ENCODE measurements around the gene CPEB4.

The CPEB4 gene

DNA sequence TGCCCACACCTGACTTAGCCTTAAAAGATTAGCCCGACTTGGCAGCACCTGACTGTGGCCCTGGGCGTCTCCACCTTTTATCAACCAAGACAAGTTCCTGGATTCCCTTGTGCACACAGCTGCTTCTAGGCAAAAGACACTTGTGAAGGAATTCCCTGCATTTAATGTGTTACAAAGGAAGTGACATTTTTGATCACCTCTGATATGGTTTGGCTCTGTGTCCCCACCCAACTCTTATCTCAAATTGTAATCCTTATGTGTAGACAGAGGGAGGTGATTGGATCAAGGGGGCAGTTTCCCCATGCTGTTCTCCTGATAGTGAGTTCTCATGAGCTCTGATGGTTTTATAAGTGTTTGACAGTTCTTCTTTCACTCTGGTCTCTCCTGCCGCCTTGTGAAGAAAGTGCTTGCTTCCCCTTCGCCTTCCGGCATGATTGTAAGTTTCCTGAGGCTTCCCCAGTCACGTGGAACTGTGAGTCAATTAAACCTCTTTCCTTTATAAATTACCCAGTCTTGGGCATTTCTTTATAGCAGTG is 2.6 kb upstream of the CPEB4 start:
- no peak for DNase-seq (ENCODE audit: low read depth)

DNA sequence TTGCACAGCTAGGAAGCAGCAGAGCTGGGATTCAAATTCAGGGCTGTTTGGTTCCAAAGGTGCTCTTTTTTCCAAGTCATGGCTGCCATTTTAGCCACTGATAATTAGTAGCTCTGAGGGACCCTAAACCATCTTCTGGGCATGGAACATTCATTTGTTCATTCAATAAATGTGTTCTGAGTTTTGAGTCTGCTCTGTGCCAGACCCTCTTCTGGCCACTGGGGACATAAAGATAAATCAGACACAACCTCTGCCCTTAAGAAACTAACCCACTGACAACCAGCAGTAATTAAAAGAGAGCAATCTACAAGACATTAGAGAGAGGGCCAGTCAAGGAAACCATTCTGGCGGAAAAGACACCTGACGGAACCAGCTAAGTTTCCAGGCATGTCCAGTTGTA is 2.0 kb upstream of the CPEB4 start:
- DNase-seq (ENCODE audit: low read depth): no peak

DNA sequence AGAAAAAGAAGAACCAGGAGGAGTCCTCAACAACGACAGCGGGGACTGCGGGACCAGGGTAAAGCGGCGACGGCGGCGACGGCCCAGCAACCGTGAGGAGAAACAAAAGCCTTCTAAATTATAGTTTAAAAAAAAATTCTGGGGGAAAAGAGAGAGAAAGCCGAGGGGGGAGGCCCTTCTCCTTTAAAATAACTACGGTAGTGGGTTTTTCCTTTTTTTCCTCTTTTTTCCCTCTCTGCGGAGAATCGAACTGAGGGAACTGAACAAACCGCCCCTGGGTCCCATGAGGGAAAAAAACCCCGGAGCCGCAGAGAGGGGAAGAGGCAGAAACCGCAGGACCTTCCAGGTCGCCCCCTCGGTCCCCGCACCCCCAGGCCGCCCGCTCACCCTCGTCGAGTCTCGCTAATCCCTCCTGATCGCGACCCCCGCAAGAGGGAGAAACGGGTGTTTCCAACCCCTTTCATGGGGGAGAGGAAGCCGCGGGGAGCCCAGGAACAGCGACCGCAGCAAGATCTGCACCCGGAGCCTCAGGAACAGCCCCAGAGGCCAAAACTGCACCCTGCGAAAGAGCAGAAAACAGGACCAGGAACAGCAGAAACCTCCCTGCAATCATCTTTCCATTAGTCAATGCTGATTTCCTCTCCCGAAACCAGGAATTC is 453 bp downstream of the CPEB4 start:
- peak; percentile 58 for DNase-seq (ENCODE audit: low read depth)

DNA sequence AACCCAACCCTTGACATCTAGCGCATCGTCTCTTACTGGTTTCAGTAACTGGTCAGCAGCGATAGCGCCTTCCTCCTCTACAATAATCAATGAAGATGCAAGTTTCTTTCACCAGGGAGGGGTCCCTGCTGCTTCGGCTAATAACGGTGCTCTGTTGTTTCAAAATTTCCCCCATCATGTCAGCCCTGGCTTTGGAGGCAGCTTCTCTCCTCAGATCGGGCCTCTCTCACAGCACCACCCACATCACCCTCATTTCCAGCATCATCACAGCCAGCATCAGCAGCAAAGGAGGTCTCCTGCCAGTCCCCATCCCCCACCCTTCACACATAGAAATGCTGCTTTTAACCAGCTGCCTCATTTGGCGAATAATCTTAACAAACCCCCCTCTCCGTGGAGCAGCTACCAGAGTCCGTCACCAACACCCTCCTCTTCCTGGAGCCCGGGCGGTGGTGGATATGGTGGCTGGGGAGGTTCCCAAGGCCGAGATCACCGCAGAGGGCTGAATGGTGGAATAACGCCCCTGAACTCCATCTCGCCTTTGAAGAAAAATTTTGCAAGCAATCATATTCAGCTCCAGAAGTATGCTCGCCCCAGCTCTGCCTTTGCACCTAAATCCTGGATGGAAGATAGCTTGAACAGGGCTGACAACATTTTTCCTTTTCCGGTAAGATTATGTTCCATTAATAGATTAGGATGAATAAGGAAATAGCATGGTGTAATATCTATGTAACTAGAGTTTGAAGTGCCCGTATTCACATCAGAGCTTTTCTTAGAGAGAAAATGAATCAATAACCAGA is 2.2 kb downstream of the CPEB4 start:
- DNase-seq (ENCODE audit: low read depth): peak; percentile 46

DNA sequence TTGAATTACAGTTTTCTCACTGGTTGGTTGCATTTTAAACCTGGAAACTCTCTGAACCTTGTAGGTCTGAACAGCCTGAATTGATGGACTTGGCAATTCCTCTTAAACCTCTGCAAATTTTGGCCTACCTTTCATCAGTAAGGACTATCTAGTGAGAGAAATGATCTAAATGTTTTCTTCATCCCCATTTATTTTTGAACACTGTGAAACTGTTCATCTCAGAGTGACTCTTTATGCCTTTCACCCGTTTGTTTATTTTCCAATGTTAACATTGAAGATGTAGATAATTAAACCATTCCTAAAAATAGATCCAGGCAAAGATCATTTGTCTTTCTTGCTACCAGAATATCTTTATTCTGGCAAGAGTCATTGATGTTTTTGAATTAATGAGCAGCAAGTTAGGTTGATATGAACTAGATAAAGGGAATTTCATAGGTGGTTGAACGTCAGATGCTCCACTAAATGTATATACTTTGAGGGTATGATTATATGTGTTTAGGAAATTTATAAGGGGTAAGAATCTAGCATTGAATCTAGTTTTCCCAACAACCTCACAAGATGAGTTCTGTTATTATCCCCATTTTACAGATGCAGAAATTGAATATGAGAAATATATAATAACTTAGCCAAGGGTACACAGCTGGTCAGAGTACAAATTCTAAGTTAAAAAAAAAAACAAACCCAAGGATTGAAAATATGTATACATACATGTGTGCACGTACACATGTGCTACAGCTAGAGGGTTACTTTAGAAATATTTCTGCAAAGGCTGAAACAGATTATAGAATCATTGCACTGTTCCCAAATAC is 3.4 kb downstream of the CPEB4 start:
- peak; percentile 10 for DNase-seq (ENCODE audit: low read depth)

DNA sequence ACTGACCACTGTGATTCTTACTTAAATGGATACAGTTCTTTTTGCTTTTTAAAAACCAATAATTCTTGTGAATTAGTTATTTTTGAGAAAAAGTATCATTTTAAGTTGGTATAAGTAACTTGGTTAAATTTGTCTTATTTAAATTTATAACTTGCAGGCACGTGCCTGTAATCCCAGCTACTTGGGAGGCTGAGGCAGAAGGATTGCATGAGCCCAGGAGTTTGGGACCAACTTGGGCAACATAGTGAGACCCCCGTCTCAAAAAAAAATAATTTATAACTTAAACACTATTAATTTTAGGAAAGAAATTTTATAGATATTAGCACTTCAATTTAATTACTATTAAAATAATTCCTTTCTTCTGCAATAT is 5.0 kb downstream of the CPEB4 start:
- no peak for DNase-seq (ENCODE audit: low read depth)

DNA sequence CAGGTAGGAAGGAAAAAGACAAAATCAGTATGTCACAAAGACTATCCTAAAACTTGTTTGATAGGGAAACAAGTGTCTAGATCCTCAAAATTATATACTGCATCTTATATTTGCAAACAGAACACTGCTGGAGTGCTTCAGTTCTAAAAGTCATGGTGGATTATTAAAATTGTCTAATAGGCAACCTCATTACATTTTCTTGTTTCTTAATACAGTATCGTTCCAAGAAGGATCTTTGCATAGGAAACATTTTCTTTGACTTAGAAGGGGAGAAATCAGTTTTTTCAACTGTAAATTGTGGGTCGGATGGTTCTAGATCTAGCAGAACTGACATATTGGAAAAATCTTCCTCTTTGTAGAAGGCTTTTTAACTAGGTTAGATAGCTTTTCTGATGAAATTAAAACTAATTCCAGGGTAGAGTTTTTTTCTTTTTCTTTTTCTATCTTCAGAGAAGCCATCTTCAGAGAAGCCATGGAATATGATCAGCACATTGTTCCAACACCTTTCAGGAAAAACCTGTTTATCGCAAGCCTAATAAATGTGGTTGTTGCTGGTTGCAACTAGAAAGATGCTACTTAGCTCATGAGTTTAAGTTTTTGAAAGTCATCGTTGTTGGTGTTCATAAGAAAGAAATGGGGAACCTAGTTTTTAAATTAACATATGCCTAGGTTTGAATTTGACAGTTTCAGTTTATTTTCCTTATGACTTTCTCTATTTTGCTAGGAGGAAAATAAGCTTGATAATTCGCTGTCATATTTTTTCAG is 7.4 kb downstream of the CPEB4 start:
- DNase-seq (ENCODE audit: low read depth): no peak

DNA sequence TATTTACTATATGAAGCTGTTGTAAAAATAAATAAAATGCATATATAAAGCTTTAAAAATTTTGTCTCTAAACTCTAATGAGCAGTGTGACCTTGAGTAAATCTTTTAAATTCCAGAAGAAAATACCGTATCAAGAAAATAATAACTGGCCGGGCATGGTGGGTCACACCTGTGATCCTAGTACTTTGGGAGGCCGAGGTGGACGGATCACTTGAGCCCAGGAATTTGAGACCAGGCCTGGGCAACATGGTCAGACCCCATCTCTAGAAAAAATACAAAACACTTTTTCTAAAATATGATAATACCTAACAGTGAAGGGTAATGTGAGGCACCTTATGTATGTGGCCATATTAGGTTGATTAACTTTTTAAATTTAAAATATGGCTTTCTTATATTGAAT is 8.5 kb downstream of the CPEB4 start:
- no peak for DNase-seq (ENCODE audit: low read depth)

DNA sequence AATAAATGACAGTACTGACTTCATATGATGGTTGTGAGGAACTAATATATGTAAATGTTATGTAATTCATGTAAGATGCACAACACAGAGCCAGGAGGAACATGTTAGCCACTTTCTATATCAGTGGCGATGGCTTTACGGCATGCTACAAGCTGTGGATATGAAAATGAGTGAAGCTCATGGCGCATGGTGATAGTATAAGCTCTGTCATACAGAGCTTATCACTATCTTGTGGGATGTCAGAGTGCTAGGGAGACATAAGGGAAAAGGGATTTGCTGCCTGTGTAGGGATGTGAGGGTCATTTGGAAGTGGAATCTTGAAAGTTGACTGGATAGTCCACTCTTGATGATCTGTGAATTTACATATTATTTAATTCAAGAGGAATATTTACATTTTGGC is 13.6 kb downstream of the CPEB4 start:
- no peak for DNase-seq (ENCODE audit: low read depth)

DNA sequence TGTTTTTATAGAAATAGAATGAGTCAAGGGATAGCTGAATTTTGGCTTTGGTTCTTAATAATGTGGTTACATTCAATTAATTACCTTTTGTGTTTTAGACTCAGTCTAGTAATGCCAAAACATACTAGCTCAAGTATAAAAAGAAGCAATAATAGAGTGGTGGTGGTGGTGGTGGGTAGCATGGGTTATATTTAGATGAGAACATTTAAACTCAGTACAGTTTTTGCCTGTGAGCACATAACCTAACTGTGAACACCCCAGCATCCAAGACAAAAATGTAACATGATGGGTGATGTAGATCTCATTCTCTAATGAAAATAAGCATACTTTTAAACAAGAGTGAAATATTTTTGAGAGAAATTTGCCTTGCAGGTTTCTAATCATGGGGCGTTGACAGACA is 14.2 kb downstream of the CPEB4 start:
- no peak for DNase-seq (ENCODE audit: low read depth)

DNA sequence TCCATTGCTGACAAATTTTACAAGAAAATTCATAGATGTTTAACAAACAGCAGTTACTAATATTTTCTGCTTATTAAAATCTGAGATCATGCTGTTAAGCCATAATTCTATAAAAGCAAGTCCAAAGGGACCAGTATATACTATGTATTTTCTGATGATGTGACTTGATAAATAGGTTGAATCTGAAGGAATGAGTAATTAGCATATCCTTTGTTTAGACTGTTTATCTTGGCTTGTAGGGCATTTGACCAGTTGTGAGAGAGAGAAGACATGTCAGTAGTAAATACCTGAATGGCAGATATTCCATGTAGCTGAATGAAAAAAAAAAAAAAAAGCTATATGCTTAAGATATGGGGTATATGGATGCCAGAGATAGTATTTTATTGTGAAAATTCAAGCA is 14.6 kb downstream of the CPEB4 start:
- DNase-seq (ENCODE audit: low read depth): no peak

DNA sequence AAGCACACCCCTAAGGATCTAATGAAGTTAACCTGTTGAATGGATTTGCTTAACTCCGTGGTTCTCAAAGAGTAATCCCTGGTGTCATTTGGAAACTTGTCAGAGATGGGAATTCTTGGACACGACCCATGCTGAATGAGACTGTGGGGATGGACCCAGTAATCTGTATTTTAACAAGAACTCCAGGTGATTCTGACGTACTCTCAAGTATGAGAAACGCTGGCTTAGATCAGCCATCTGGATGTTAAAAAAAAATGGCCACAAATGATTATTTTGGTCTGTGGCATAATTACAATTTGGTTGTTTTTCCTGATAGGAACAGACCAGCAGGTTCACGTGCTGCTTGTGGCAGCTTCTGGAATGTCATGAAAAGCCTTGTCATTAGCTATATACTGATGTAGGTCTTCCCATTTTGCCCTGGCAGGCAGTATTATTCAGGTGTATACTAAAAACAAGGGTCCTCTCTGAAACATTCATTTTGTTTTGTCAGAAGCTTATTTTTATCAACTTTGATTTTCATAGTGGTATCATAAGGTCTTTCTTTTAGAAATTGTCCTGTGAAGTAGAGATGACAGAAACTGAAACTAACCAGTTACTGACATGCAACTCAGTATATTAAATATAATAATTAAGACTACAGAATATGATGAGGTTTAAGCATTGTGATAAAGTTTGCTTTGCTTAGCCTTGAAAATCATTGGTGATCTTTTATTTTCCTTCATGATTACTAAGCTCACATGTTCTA is 15.4 kb downstream of the CPEB4 start:
- no peak for DNase-seq (ENCODE audit: low read depth)

DNA sequence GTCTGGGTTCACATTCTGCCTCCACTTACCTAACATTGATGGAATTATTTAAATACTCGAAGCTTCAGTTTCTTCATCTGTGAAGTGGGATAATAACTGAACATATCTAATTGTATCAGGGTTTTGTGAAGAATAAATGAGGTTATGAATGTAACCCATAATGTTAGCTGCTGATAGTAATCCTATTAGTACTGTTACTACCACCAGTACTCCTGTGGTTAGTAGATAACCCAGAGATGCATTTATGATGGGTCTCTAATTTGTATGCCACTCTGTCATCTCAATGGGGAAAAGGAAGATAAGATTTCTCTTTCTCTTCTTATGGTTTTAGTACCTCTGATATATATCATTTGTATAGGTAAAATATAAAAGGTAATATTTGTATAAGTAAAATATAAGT is 16.0 kb downstream of the CPEB4 start:
- no peak for DNase-seq (ENCODE audit: low read depth)

DNA sequence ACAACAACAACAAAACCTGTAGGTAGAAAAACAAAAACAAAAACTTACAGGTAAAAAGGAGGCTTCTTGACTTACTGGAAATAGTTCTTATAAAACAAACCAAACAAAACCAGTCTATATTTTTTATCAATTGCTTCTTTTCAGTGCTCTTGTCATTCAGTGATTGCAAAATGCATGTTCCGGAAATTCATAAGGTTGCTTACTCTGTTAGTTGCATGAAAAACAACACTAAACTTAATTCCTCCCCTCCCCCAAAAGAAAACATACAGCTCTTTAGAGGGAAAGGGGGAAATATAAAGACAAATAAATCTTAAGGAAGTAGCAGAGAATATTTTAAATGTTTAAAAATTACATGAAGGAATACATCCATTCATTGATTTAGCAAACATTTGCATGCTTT is 19.1 kb downstream of the CPEB4 start:
- no peak for DNase-seq (ENCODE audit: low read depth)

DNA sequence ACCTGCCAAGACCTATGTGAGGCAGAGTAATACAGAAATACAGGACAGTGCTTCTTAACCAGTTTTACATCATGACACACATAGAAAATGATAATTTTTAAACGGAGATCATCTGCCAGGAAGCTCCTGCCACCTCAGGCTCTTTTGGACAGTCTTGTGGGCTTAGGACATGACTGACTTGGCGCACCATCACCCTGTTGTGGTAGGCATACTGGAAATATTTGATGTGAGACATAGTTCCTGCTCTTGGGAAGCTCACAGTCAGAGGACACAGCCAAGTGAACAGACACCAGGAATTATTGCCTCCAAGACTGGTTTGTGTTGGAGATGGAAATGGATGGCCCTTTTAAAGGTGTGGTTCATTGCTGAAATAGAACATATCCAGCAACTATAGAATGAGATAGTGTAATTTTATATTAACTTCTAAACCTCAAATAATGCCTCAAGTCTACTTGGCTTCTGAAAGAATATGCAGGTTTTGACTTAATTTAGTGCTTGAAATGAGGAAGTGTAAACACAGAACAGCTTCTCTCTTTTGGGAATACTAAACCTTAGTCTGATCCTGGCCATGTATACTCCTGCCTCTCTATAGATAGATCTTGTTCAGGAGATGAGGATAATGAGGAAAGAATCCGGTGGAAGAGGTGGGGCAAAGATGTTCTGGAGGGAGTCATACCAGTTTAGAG is 19.7 kb downstream of the CPEB4 start:
- peak; percentile 72 for DNase-seq (ENCODE audit: low read depth)

DNA sequence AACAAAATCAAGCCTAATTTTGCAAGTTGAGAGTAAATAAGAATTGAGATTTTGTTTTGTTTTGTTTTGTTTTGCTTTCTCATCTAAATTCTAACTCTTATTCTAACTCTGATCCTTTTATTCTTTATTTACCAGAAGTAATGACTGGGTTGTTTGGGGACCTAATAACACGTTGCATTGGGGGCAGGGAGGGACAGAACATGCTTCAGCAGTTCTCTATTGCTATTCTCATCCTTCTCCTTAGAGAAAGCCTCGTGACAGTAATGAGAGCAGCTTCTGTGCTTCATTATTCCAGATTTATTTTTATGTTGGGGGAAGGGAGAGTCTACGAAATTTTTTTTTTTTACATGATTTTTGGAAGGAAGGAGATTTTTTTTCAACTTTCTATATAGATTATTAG is 21.1 kb downstream of the CPEB4 start:
- DNase-seq (ENCODE audit: low read depth): no peak

DNA sequence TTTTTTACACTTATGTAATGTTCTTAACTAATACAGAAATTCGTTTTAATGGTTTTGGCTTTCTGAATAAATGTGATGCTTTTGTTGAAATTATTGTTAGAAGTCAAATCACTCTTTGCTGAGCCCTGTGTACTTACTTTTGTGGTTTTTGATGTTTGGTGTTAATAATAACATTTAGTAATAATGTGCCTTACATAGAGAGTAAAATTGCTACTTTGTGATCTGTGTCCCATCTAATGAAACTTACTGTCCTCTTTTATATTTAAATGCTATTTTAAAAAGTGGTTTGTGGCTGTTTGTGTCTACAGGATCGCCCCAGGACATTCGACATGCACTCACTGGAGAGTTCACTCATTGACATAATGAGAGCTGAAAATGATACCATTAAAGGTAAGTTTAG is 22.1 kb downstream of the CPEB4 start:
- no peak for DNase-seq (ENCODE audit: low read depth)

DNA sequence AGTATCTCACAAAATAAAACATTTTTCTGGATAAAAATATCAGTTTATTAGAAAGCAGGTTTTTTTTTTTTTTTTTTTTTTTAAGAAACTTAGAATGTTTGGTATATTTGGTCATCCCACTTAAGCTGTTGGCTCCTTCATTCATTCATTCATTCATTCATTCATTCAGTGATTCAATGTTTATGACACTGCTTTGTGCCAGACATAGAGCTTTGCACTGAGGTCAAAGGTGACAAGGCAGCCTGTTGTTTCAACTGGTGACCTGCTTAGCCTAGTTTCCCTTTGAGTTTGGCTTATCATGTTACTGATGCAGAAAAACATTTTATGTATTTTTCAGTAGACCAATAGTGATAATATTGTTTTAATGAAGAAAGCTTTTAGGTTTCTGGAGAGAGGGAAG is 23.5 kb downstream of the CPEB4 start:
- no peak for DNase-seq (ENCODE audit: low read depth)

DNA sequence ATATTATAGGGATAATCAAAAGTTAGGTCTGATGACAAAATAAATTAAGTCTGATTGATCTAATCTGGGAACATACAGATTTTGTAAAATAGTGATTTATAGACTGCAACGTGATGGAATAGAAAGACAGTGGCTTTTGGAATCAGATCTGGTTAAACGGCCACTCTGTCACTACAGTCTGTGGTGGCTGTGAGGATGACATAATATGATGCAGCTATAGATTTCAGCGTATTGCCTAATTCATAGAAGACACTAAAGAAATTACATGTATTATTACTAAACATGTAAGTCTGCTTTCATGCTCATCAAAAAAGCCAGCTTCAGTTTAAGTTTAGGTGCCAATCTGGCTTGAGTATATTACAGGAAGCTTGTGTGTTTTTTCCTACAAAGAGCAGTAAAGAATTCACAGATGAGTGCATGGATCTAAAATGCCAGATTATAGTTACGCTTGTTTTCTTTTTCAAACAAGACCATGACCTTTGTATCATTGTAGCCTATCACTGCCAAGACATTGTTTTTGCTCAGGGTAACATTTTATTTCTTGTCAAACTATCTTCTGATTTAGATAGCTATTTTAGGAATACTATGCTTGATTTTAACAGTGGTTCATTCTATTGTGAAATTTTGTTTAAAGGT is 25.7 kb downstream of the CPEB4 start:
- DNase-seq (ENCODE audit: low read depth): no peak

DNA sequence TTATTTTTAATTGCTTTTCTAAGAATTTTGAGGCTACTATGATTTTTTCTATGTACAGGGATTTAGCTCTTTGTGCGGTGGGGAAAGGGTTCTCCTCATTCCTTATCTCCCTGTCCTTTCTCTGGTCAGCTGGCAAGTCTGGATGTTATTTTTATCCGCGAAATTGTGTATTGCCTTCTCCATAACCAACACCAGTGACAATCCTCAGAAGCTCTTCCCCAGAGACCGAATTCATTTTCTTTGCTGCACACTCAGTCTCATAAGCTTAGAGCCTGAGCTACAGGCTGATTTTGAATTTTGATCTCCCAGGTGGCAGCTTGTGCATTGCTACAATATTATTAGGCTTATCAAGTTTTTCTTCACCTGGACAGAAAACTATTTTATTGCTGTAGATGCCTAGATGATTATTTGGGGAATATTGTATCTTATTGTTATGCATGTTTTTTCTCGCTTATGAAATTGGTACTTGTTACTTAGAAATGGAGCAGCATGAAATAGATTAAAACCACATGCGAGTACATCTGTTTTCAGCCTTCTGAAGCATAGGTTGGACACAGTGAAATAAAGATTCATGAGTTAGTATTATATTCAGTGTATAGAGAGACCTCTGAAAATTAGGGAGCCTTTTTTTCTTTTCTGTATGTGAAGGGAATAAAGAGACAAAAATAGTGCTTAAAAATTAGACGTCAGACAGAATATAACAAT is 27.3 kb downstream of the CPEB4 start:
- DNase-seq (ENCODE audit: low read depth): no peak
